Globus pallidus (tissue), 1 donor: ENCODE data around the gene PTPRD.

ENCODE experiments used
- DNase-seq: peaks from one replicate; pipeline ENCODE4 v3.0.0-alpha.2; 2015; ENCODE audit warnings: low spot score

Gene PTPRD

GRCh38 chr9:10173561-10173960 is 439.2 kb downstream of the PTPRD start:
- DNase-seq = no peak

GRCh38 chr9:10172476-10172875 is 440.3 kb downstream of the PTPRD start:
- no peak for DNase-seq

GRCh38 chr9:10168241-10168640 is 444.6 kb downstream of the PTPRD start:
- DNase-seq = no peak

GRCh38 chr9:10148796-10149195 is 464.0 kb downstream of the PTPRD start:
- no peak for DNase-seq

- no peak for DNase-seq
Observed at GRCh38 chr9:10146517-10147331, 466.1 kb downstream of the PTPRD start.

GRCh38 chr9:10144355-10144754 is 468.4 kb downstream of the PTPRD start:
- DNase-seq = no peak

- DNase-seq = no peak
Observed at GRCh38 chr9:10135553-10135952, 477.2 kb downstream of the PTPRD start.

- no peak for DNase-seq
Observed at GRCh38 chr9:10134266-10134665, 478.5 kb downstream of the PTPRD start.

GRCh38 chr9:10130061-10130675 is 482.6 kb downstream of the PTPRD start:
- DNase-seq = no peak

GRCh38 chr9:10127867-10128266 is 484.9 kb downstream of the PTPRD start:
- DNase-seq = no peak

- DNase-seq = no peak
Observed at GRCh38 chr9:10112798-10113197, 500.0 kb downstream of the PTPRD start.

- DNase-seq = no peak
Observed at GRCh38 chr9:10112070-10112469, 500.7 kb downstream of the PTPRD start.

GRCh38 chr9:10108815-10109214 is 504.0 kb downstream of the PTPRD start:
- DNase-seq = no peak

- no peak for DNase-seq
Observed at GRCh38 chr9:10104774-10105173, 508.0 kb downstream of the PTPRD start.

GRCh38 chr9:10095208-10095607 is 517.6 kb downstream of the PTPRD start:
- DNase-seq = no peak

- DNase-seq = no peak
Observed at GRCh38 chr9:10094563-10094962, 518.2 kb downstream of the PTPRD start.

- DNase-seq = no peak
Observed at GRCh38 chr9:10080012-10080411, 532.8 kb downstream of the PTPRD start.

GRCh38 chr9:10079284-10079964 is 533.4 kb downstream of the PTPRD start:
- DNase-seq = no peak

GRCh38 chr9:10071579-10071978 is 541.2 kb downstream of the PTPRD start:
- no peak for DNase-seq

GRCh38 chr9:10062629-10063395 is 550.0 kb downstream of the PTPRD start:
- DNase-seq = no peak

GRCh38 chr9:10059044-10059443 is 553.8 kb downstream of the PTPRD start:
- DNase-seq = no peak

GRCh38 chr9:10055886-10056395 is 556.9 kb downstream of the PTPRD start:
- DNase-seq = no peak
